Mucosa of descending colon (tissue), 3 donors: Measurements from ENCODE around the gene PRKG1. TPM values are rescaled to one million over a fixed set of nuclear protein-coding genes. Genes with fewer than 3 reads are reported as not detected.

Experiments used
- ATAC-seq: fragments of 200-7000 bp; cut with Tn5 transposase; one replicate; pipeline ENCODE4 v1.9.1; 2020; ENCODE audit warnings: mild to moderate bottlenecking, moderate library complexity
- DNase-seq, 3 donors: peaks; one replicate each; pipeline ENCODE4 v3.0.0-alpha.2; 2020
- H3K36me3 ChIP-seq: fragments of 200-600 bp; one replicate; pipeline ENCODE4 v1.8.0; 2021; ENCODE audit warnings: low read depth, mild to moderate bottlenecking
- H3K4me1 ChIP-seq: fragments of 200-600 bp; one replicate; pipeline ENCODE4 v1.8.0; 2021; ENCODE audit warnings: low read depth, mild to moderate bottlenecking
- H3K4me3 ChIP-seq: fragments of 200-600 bp; one replicate; pipeline ENCODE4 v1.8.0; 2021; ENCODE audit warnings: mild to moderate bottlenecking
- H3K9me3 ChIP-seq: fragments of 200-600 bp; one replicate; pipeline ENCODE4 v1.8.0; 2021; ENCODE audit warnings: mild to moderate bottlenecking
- intact Hi-C, 2 donors: fragments of 100-400 bp; cut with DNase I in 1 of 2; cut with micrococcal nuclease in 1 of 2; formaldehyde crosslinking; loops; one replicate each; pipeline versions ENCODE4 v1.11.0 to v1.11.1; 2022; cut with DNase I, micrococcal nuclease
- total RNA-seq, 3 donors: library from RNA; stranded (reverse); fragmentation: NEBNext Ultra II Directional in 2 of 3; extraction: Animal tissue kit (Norgen Biotek cat#: 25700) in 2 of 3; gene quantifications; one replicate each; pipeline versions ENCODE4 v1.2.1 to v1.2.4, GENCODE V29; 2021 to 2023
- TF ChIP-seq, protein P1 (sequence below): fragments of 200-600 bp; IDR thresholded peaks from one replicate; pipeline ENCODE4 v1.8.0; 2022; ENCODE audit warnings: antibody characterized with exemption, mild to moderate bottlenecking
- donor health status: DM: no; HTN: no; CAD: no; lungs with moderate emphysema.
- donor health status: DM: no; HTN: no; CAD: no.
- donor health status: DM: no; HTN: yes; CAD: no.

The PRKG1 gene
- total RNA-seq, 3 donors from 2014 or later: 17.1 to 55.6 (median 21.1) TPM

DNA sequence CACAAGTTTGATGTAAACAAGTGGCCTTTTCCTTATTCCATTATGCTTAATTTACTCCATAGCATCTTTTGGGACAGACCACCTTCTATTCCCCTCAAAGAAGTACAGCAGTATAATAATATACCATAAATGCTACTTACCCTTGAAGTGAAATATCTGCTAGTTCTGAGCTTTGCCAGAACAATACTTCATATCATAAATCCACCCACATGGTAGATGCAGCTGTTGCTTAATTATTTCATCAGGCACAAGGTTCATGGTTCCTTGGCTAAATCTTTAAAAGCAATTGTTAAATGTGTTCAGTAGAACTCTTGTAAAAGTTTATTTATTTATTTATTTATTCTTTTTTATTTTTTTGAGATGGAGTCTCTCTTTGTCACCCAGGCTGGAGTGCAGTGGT, 592.2 kb downstream of the PRKG1 start:
- intact Hi-C loops: no loop called here
- Histone ChIP-seq H3K4me3 (no peak overlapping the region), H3K36me3 (no peaks in the 10 kb centered on the region), H3K9me3 (no peaks in the 10 kb centered on the region), H3K4me1 (no peaks in the 10 kb centered on the region)
- DNase-seq (no peak), ATAC-seq (no peak)
- TF ChIP-seq, protein P1, sequence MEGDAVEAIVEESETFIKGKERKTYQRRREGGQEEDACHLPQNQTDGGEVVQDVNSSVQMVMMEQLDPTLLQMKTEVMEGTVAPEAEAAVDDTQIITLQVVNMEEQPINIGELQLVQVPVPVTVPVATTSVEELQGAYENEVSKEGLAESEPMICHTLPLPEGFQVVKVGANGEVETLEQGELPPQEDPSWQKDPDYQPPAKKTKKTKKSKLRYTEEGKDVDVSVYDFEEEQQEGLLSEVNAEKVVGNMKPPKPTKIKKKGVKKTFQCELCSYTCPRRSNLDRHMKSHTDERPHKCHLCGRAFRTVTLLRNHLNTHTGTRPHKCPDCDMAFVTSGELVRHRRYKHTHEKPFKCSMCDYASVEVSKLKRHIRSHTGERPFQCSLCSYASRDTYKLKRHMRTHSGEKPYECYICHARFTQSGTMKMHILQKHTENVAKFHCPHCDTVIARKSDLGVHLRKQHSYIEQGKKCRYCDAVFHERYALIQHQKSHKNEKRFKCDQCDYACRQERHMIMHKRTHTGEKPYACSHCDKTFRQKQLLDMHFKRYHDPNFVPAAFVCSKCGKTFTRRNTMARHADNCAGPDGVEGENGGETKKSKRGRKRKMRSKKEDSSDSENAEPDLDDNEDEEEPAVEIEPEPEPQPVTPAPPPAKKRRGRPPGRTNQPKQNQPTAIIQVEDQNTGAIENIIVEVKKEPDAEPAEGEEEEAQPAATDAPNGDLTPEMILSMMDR: no peak

DNA sequence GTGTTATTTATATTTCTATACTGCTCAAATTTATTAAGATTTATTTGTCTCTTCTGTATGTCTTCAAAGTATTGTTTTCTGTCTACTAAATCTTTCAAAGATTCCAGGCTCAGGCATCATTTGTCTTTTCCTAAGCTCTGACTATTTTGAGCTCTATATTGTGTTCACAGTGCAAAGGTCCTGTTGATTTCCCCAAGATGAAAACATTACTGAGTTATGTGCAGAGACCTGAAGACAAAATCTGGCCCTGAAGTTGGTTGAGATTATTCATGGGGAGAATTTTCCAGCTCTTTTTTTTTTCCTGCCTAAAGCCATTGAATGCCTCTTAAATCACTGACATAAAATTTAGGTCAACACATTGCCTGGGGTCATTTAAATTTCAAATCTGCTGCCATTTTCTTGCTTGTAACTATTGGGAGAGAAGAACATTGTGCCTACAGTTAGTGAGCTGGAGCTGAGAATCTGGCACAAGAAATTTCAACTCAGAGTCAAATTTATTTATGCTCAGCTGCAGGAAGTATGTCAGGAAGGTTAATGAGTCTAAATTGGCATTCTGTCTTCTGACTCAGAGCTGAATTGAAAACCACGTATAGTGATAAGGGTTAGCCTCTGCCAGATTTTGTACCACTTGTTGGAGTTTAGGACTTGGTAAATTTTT, 593.5 kb downstream of the PRKG1 start:
- TF ChIP-seq, protein P1: no peak

GRCh38 chr10:51668336-51668689, 594.0 kb downstream of the PRKG1 start:
- intact Hi-C loops: no loop called here
- DNase-seq (no peak), ATAC-seq (no peak)
- Histone ChIP-seq H3K36me3 (no peaks in the 10 kb centered on the region), H3K4me1 (no peaks in the 10 kb centered on the region), H3K4me3 (no peak overlapping the region), H3K9me3 (peaks cover 4% of the 10 kb centered on the region)
- TF ChIP-seq, protein P1: no peak

More for the DNA sequence above, 593.5 kb downstream of the PRKG1 start:
- no peaks in the 10 kb centered on the region for H3K4me1 ChIP-seq
- no peaks in the 10 kb centered on the region for H3K36me3 ChIP-seq
- no peak overlapping the region for H3K4me3 ChIP-seq
- peaks cover 4% of the 10 kb centered on the region for H3K9me3 ChIP-seq
- ATAC-seq (no peak), DNase-seq (no peak)
- intact Hi-C loops: no loop called here

DNA sequence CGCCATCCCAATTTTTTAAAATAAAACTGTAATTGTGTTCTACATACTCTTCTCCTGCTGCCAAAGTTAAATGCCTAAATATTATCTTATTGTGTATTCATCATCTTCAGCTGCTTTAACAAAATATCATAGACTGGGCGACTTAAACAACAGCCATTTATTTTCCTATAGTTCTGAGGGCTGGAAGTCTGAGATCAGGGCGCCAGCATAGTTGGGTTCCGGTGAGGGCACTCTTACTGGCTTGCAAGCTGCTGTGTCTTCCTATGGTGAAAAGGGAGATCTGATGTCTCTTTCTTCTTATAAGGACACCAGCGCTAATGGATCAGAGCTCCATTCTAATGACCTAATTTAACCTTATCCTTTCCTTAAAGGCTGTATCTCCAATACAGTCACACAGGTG, 594.8 kb downstream of the PRKG1 start:
- ATAC-seq (no peak), DNase-seq (no peak)
- TF ChIP-seq, protein P1: no peak
- intact Hi-C loops: no loop called here
- Histone ChIP-seq H3K4me3 (no peak overlapping the region), H3K36me3 (no peaks in the 10 kb centered on the region), H3K9me3 (peaks cover 4% of the 10 kb centered on the region), H3K4me1 (no peaks in the 10 kb centered on the region)

DNA sequence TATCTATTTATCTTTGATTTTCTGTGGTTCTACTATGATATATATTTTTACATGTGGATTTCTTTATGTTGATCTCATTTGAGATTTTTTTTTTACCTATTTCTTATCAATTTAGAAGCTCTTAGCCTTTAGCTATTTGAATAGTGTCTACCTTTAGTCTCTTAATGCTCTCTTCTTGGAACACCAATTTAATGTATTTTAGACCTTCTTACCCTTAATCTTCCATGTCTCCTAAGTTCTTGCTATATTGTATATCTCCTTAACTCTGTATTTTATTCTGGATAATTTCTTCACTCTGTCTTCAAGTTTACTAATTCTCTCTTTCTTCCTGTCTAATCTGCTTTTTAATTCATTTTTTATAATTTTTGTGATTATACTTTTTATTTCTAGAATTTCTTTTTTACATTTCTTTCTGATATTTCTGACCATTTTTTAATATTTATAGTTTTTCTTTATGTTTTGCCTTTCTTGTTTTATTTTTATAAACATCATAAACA, 597.8 kb downstream of the PRKG1 start:
- TF ChIP-seq, protein P1: no peak
- H3K9me3 ChIP-seq: peaks cover 4% of the 10 kb centered on the region
- intact Hi-C loops: no loop called here

More for the DNA sequence above, 597.8 kb downstream of the PRKG1 start:
- Histone ChIP-seq H3K4me1 (no peaks in the 10 kb centered on the region), H3K36me3 (no peaks in the 10 kb centered on the region), H3K4me3 (no peak overlapping the region)
- ATAC-seq (no peak), DNase-seq (no peak)
